IMR-90 (cell line): ENCODE data around the gene NPHP4. TPM values are rescaled to one million over a fixed set of nuclear protein-coding genes. Genes with fewer than 3 reads are reported as not detected.
"Not testable (repeated sequence)": the region's sequence is repeated elsewhere in the genome, so short reads cannot be mapped to it uniquely, and the experiment has no call there.

ENCODE experiments used
- ATAC-seq: fragments of 200-7000 bp; cut with Tn5 transposase; 2 replicates; pipeline ENCODE4 v1.9.1; 2020; ENCODE audit warnings: low read depth, mild to moderate bottlenecking, moderate library complexity
- BruUV-seq: library from RNA; stranded (reverse); fragments of 400-500 nt; replicated peaks from 2 replicates; lab custom pipeline; 2021; lab: Mats Ljungman, UMichigan
- CTCF ChIA-PET: fragments of 300-600 bp; formaldehyde crosslinking; extraction: SDS; loops from one replicate; lab custom pipeline; 2021; ENCODE audit warnings: antibody characterized with exemption; lab: Yijun Ruan, JAX
- POLR2A ChIA-PET: fragments of 300-600 bp; sonication (Branson Sonifier 250); formaldehyde crosslinking; loops from one replicate; lab custom pipeline; 2022; ENCODE audit warnings: antibody characterized with exemption; ENCODE audit not compliant: unreplicated experiment; lab: Charles Lee
- DNase-seq: peaks from one replicate; pipeline ENCODE4 v3.0.0; 2013
- H2AFZ ChIP-seq: replicated peaks from 2 replicates; pipeline ENCODE3; 2013; ENCODE audit warnings: low read length, mild to moderate bottlenecking; ENCODE audit not compliant: poor library complexity
- H2AK5ac ChIP-seq: 2 replicates; pipeline ENCODE4 v1.6.1; 2013; ENCODE audit warnings: low read depth, low read length, inconsistent platforms
- H2AK9ac ChIP-seq: replicated peaks from 2 replicates; pipeline ENCODE3; 2013; ENCODE audit warnings: mild to moderate bottlenecking, low read depth, low read length, moderate library complexity; ENCODE audit not compliant: poor library complexity
- H2BK120ac ChIP-seq: 2 replicates; pipeline ENCODE4 v1.6.1; 2013; ENCODE audit warnings: low read depth, low read length, inconsistent platforms
- H2BK15ac ChIP-seq: 3 replicates; pipeline ENCODE4 v1.6.1; 2013; ENCODE audit warnings: low read depth, low read length, inconsistent platforms
- H2BK20ac ChIP-seq: 2 replicates; pipeline ENCODE4 v1.6.1; 2013; ENCODE audit warnings: low read depth, mild to moderate bottlenecking, inconsistent platforms, low read length, moderate library complexity
- H2BK5ac ChIP-seq: 2 replicates; pipeline ENCODE4 v1.6.1; 2013; ENCODE audit warnings: mild to moderate bottlenecking, low read depth, low read length, inconsistent platforms; ENCODE audit not compliant: poor library complexity, severe bottlenecking
- H3K14ac ChIP-seq: replicated peaks from 2 replicates; pipeline ENCODE4 v1.6.1; 2013; ENCODE audit warnings: low read depth, low read length, inconsistent platforms
- H3K18ac ChIP-seq: 2 replicates; pipeline ENCODE4 v1.6.1; 2013; ENCODE audit warnings: low read depth, low read length, control low read depth
- H3K23ac ChIP-seq: 2 replicates; pipeline ENCODE4 v1.6.1; 2013; ENCODE audit warnings: low read depth, low read length, inconsistent platforms
- H3K27ac ChIP-seq: 2 replicates; pipeline ENCODE4 v1.5.1; 2013; ENCODE audit warnings: mild to moderate bottlenecking, control low read depth, low read length; ENCODE audit not compliant: insufficient read depth
- H3K27me3 ChIP-seq: 2 replicates; pipeline ENCODE4 v1.6.1; 2013; ENCODE audit warnings: low read length; ENCODE audit not compliant: control insufficient read depth, insufficient read depth
- H3K36me3 ChIP-seq: 2 replicates; pipeline ENCODE4 v1.6.1; 2013; ENCODE audit warnings: low read length, mixed read lengths; ENCODE audit not compliant: control insufficient read depth, insufficient read depth
- H3K4ac ChIP-seq: 2 replicates; pipeline ENCODE4 v1.6.1; 2013; ENCODE audit warnings: low read depth, low read length, inconsistent platforms
- H3K4me1 ChIP-seq: 2 replicates; pipeline ENCODE4 v1.6.1; 2013; ENCODE audit warnings: low read length, mixed read lengths; ENCODE audit not compliant: control insufficient read depth, insufficient read depth
- H3K4me2 ChIP-seq: 2 replicates; pipeline ENCODE4 v1.6.1; 2013; ENCODE audit warnings: low read depth, mild to moderate bottlenecking, control low read depth, low read length, moderate library complexity
- H3K4me3 ChIP-seq: 2 replicates; pipeline ENCODE4 v1.5.1; 2013; ENCODE audit warnings: low read depth, mild to moderate bottlenecking, control low read depth, low read length, moderate library complexity; ENCODE audit not compliant: insufficient read depth
- H3K56ac ChIP-seq: 2 replicates; pipeline ENCODE4 v1.6.1; 2013; ENCODE audit warnings: low read length, inconsistent platforms; ENCODE audit not compliant: insufficient read depth; ENCODE audit errors: extremely low read depth
- H3K79me1 ChIP-seq, 2 experiments: 2 replicates each; pipeline ENCODE4 v1.6.1; 2013; ENCODE audit warnings: low read length in 2 of 2, inconsistent platforms in 1 of 2, low read depth in 1 of 2
- H3K9ac ChIP-seq: 2 replicates; pipeline ENCODE4 v1.6.1; 2013; ENCODE audit warnings: low read depth, low read length, control low read depth
- H3K9me1 ChIP-seq: 2 replicates; pipeline ENCODE4 v1.6.1; 2013; ENCODE audit warnings: low read length, inconsistent platforms; ENCODE audit not compliant: insufficient read depth
- H3K9me3 ChIP-seq: 2 replicates; pipeline ENCODE4 v1.6.1; 2013; ENCODE audit warnings: low read length; ENCODE audit not compliant: control insufficient read depth, insufficient read depth
- H4K20me1 ChIP-seq: 2 replicates; pipeline ENCODE4 v1.6.1; 2013; ENCODE audit warnings: low read length, inconsistent platforms; ENCODE audit not compliant: insufficient read depth
- H4K5ac ChIP-seq: 2 replicates; pipeline ENCODE4 v1.6.1; 2013; ENCODE audit warnings: mild to moderate bottlenecking, low read depth, low read length, control low read depth
- H4K8ac ChIP-seq, 2 experiments: 2 replicates each; pipeline ENCODE4 v1.6.1; 2013; ENCODE audit warnings: low read depth in 2 of 2, low read length in 2 of 2, control low read depth in 1 of 2, inconsistent platforms in 1 of 2
- H4K91ac ChIP-seq: 2 replicates; pipeline ENCODE4 v1.6.1; 2013; ENCODE audit warnings: low read depth, low read length, inconsistent platforms; ENCODE audit not compliant: insufficient read depth
- WGBS, 2 experiments: methylation state at CpG; one replicate each; pipeline versions ENCODE4 v1.1.5 to v1.1.7; 2013; ENCODE audit warnings: missing lambda C conversion rate in 2 of 2; ENCODE audit not compliant: insufficient read length in 1 of 2; ENCODE audit errors: extremely low coverage in 2 of 2; 5-methylcytosine and 5-hydroxymethylcytosine counted together
- dilution Hi-C: fragments of 300-500 bp; cut with HindIII; formaldehyde crosslinking; loops from one replicate; pipeline ENCODE4 v1.14.3; 2018; ENCODE audit warnings: low sequenced_read_pairs; ENCODE audit not compliant: unreplicated experiment
- in situ Hi-C: fragments of 300-500 bp; cut with MboI; formaldehyde crosslinking; loops from 3 replicates; pipeline ENCODE4 v1.14.3; 2019; ENCODE audit warnings: low sequenced_read_pairs, inconsistent platforms, mixed read lengths
- intact Hi-C: fragments of 100-400 bp; cut with micrococcal nuclease; formaldehyde crosslinking; loops from 2 replicates; pipeline ENCODE4 v1.10.0; 2022
- polyA plus RNA-seq, 3 experiments: library from polyadenylated mRNA; depleted of rRNA; stranded (reverse); fragments of >200 nt; gene quantifications; 2 replicates each; pipeline ENCODE4 v1.2.3, GENCODE V29; 2012; ENCODE audit warnings: low replicate concordance in 1 of 3
- total RNA-seq: library from RNA; depleted of rRNA; stranded (reverse); fragments of >200 nt; gene quantifications from 2 replicates; pipeline ENCODE4 v1.2.3, GENCODE V29; 2012

Gene NPHP4
- total and polyA plus RNA-seq, 2 of the 4 experiments (the other 2 are of a cell fraction), result 2.0 to 5.5 TPM

GRCh38 chr1:5853858-5854257 lies 138.4 kb downstream of the NPHP4 start:
- WGBS, 2 experiments, result no CpG with 5 or more reads among the region's 5 CpGs
- dilution Hi-C loops, H3K4me2 ChIP-seq: not testable (repeated sequence)

More at GRCh38 chr1:5853858-5854257, 138.4 kb downstream of the NPHP4 start:
- ATAC-seq, H2BK20ac ChIP-seq, H2AK9ac ChIP-seq, H3K4me3 ChIP-seq, H3K56ac ChIP-seq, H3K4ac ChIP-seq, H3K9ac ChIP-seq, H3K27ac ChIP-seq, DNase-seq, H2AK5ac ChIP-seq, H4K5ac ChIP-seq, POLR2A ChIA-PET, H2BK5ac ChIP-seq, H3K4me1 ChIP-seq, H3K9me3 ChIP-seq, H3K9me1 ChIP-seq, H3K27me3 ChIP-seq, H3K18ac ChIP-seq, H4K20me1 ChIP-seq, H3K79me1 ChIP-seq, intact Hi-C loops, H4K8ac ChIP-seq, H3K36me3 ChIP-seq, H2AFZ ChIP-seq, H2BK15ac ChIP-seq, H3K23ac ChIP-seq, BruUV-seq, CTCF ChIA-PET, H2BK120ac ChIP-seq, in situ Hi-C loops, H4K91ac ChIP-seq, H3K14ac ChIP-seq: not testable (repeated sequence)
